Adrenal gland (tissue), 5 donors: Measurements from ENCODE around the gene TAX1BP1.

Source experiments
- CTCF ChIP-seq, 6 experiments: fragments of 450-650 bp in 4 of 6; fragments of 200-600 bp in 2 of 6; sonication (generic) in 1 of 6; IDR thresholded peaks; 1 replicate in 5 of 6; 2 replicates in 1 of 6; pipeline versions ENCODE4 v1.5.1 to v1.8.0; 2016 to 2021; ENCODE audit warnings: antibody characterized with exemption in 6 of 6, mild to moderate bottlenecking in 2 of 6, moderate library complexity in 1 of 6
- POLR2A ChIP-seq, 2 donors: fragments of 450-650 bp; IDR thresholded peaks; one replicate each; pipeline ENCODE4 v1.6.1; 2017; ENCODE audit warnings: antibody characterized with exemption in 2 of 2, mild to moderate bottlenecking in 2 of 2, moderate library complexity in 1 of 2
- donor health status: DM: no; HTN: no; CAD: no.

DNA sequence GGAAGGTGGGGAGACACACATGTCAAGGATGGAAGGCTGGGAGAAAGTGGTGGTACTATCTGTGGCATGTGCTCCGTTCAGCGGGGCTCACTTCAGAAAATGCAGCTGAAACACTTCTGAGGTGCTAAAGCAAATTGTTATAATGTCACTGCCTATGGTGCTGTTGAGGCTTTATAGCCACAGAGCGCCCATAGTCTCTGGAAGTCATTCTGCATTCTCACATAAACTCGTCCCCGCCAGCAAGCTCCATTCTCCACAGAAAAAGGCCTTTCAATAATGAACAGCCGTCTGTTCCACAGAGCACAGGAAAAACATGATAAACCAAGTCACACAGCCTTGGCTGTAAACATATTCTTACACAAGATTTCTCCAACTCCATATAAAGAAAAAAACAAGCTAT, 131.9 kb downstream of the TAX1BP1 start:
- no peak for TF ChIP-seq CTCF (IDR thresholded peaks at IDR 0.05)
- no peak for TF ChIP-seq POLR2A (IDR thresholded peaks at IDR 0.05)
